CD14-positive monocyte (primary cell): ENCODE measurements around the gene NCKAP1. TPM values are rescaled to one million over a fixed set of nuclear protein-coding genes. Genes with fewer than 3 reads are reported as not detected.

Experiments
- DNase-seq, 3 donors: peaks; one replicate each; pipeline ENCODE4 v3.0.0-alpha.2; 2011 to 2022
- H2AFZ ChIP-seq: 2 replicates; pipeline ENCODE4 v1.6.0; 2012; ENCODE audit warnings: mild to moderate bottlenecking, low read depth, low read length, inconsistent platforms; ENCODE audit not compliant: insufficient read depth, poor library complexity, severe bottlenecking
- H3K27ac ChIP-seq, 2 donors: 1 replicate in 1 of 2; 2 replicates in 1 of 2; pipeline ENCODE4 v1.5.1; 2012 to 2013; ENCODE audit warnings: low read length in 2 of 2, control low read depth in 1 of 2, inconsistent platforms in 1 of 2, low read depth in 1 of 2, mild to moderate bottlenecking in 1 of 2
- H3K27me3 ChIP-seq, 2 donors: one replicate each; pipeline versions ENCODE4 v1.6.0 to v1.6.1; 2011 to 2013; ENCODE audit warnings: low read length in 2 of 2; ENCODE audit not compliant: control insufficient read depth in 2 of 2, insufficient read depth in 2 of 2
- H3K36me3 ChIP-seq, 2 donors: replicated peaks in 1 of 2; 1 replicate in 1 of 2; 2 replicates in 1 of 2; pipeline versions ENCODE4 v1.5.1 to v1.6.1; 2012 to 2013; ENCODE audit warnings: low read length in 2 of 2, control low read depth in 1 of 2, inconsistent platforms in 1 of 2, mild to moderate bottlenecking in 1 of 2; ENCODE audit not compliant: insufficient read depth in 2 of 2, control insufficient read depth in 1 of 2
- H3K4me1 ChIP-seq, 2 donors: 1 replicate in 1 of 2; 2 replicates in 1 of 2; pipeline versions ENCODE4 v1.5.1 to v1.6.1; 2012 to 2013; ENCODE audit warnings: low read length in 2 of 2, control low read depth in 1 of 2, inconsistent platforms in 1 of 2, mild to moderate bottlenecking in 1 of 2, moderate library complexity in 1 of 2; ENCODE audit not compliant: insufficient read depth in 2 of 2, control insufficient read depth in 1 of 2
- H3K4me2 ChIP-seq: replicated peaks from 2 replicates; pipeline ENCODE3; 2012; ENCODE audit warnings: low read length, moderate library complexity, mild to moderate bottlenecking; ENCODE audit not compliant: poor library complexity, severe bottlenecking; ENCODE audit errors: extremely low read depth
- H3K4me3 ChIP-seq, 3 experiments: fragments of 200-600 bp in 1 of 3; sonication (generic) in 1 of 3; replicated peaks in 1 of 3; 1 replicate in 2 of 3; 2 replicates in 1 of 3; pipeline ENCODE4 v1.5.1; 2011 to 2013; ENCODE audit warnings: low read length in 3 of 3, mild to moderate bottlenecking in 3 of 3, control low read depth in 2 of 3, low read depth in 2 of 3, inconsistent platforms in 1 of 3, moderate library complexity in 1 of 3
- H3K79me2 ChIP-seq: 2 replicates; pipeline ENCODE4 v1.6.0; 2012; ENCODE audit warnings: mild to moderate bottlenecking, control low read depth, inconsistent platforms, low read length, moderate library complexity; ENCODE audit not compliant: insufficient read depth
- H3K9ac ChIP-seq: 2 replicates; pipeline ENCODE4 v1.6.0; 2017; ENCODE audit warnings: low read length, mild to moderate bottlenecking; ENCODE audit not compliant: insufficient read depth, poor library complexity, severe bottlenecking
- H3K9me3 ChIP-seq, 2 donors: replicated peaks in 1 of 2; 1 replicate in 1 of 2; 2 replicates in 1 of 2; pipeline versions ENCODE4 v1.5.1 to v1.6.1; 2012 to 2013; ENCODE audit warnings: low read length in 2 of 2, control low read depth in 1 of 2; ENCODE audit not compliant: control insufficient read depth in 1 of 2, insufficient read depth in 1 of 2
- H4K20me1 ChIP-seq: 2 replicates; pipeline ENCODE4 v1.6.0; 2012; ENCODE audit warnings: mild to moderate bottlenecking, low read length, control low read depth, moderate library complexity; ENCODE audit not compliant: insufficient read depth
- H3K27ac Mint-ChIP-seq, 7 donors: one replicate each; pipeline ENCODE4 v1.8.0; 2020; ENCODE audit warnings: mild to moderate bottlenecking in 7 of 7, mixed read lengths in 7 of 7, moderate library complexity in 6 of 7, inconsistent platforms in 2 of 7
- H3K27me3 Mint-ChIP-seq, 3 donors: one replicate each; pipeline ENCODE4 v1.8.0; 2021 to 2022; ENCODE audit warnings: low read depth in 3 of 3, mild to moderate bottlenecking in 3 of 3, mixed read lengths in 3 of 3, moderate library complexity in 3 of 3, inconsistent platforms in 1 of 3
- H3K36me3 Mint-ChIP-seq, 2 donors: one replicate each; pipeline ENCODE4 v1.8.0; 2020; ENCODE audit warnings: mixed read lengths in 2 of 2, inconsistent platforms in 1 of 2, mild to moderate bottlenecking in 1 of 2
- H3K4me1 Mint-ChIP-seq: one replicate; pipeline ENCODE4 v1.8.0; 2020; ENCODE audit warnings: mild to moderate bottlenecking, mixed read lengths
- H3K4me3 Mint-ChIP-seq, 2 donors: one replicate each; pipeline ENCODE4 v1.8.0; 2020; ENCODE audit warnings: mild to moderate bottlenecking in 2 of 2, mixed read lengths in 2 of 2, moderate library complexity in 1 of 2
- H3K9me3 Mint-ChIP-seq, 7 donors: one replicate each; pipeline ENCODE4 v1.8.0; 2020 to 2022; ENCODE audit warnings: mixed read lengths in 7 of 7, mild to moderate bottlenecking in 6 of 7, moderate library complexity in 6 of 7, inconsistent platforms in 2 of 7
- CTCF ChIP-seq: fragments of 200-600 bp; IDR thresholded peaks from one replicate; pipeline ENCODE4 v1.8.0; 2022; ENCODE audit warnings: antibody characterized with exemption, mild to moderate bottlenecking
- WGBS: methylation state at CpG from one replicate; pipeline ENCODE4 v1.1.5; 2013; ENCODE audit warnings: missing lambda C conversion rate; ENCODE audit not compliant: insufficient coverage; 5-methylcytosine and 5-hydroxymethylcytosine counted together
- intact Hi-C, 2 donors: fragments of 100-400 bp; cut with micrococcal nuclease; formaldehyde crosslinking; loops; one replicate each; pipeline versions ENCODE4 v1.15.0 to v1.15.1; 2023
- polyA plus RNA-seq, 3 donors: library from polyadenylated mRNA; depleted of rRNA in 1 of 3; unstranded in 2 of 3; stranded (reverse) in 1 of 3; fragments of 300-500 nt in 2 of 3; fragments of >200 nt in 1 of 3; fragmentation: Illumina TruSeq in 2 of 3; gene quantifications; 1 replicate in 2 of 3; 2 replicates in 1 of 3; pipeline ENCODE4 v1.2.3, GENCODE V29; 2012 to 2021

NCKAP1 gene
- polyA plus RNA-seq, 3 donors: 0.01 TPM; not detected in 2

GRCh38 chr2:182977463-182977862 is 60.8 kb downstream of the NCKAP1 start:
- no peak overlapping the region for H3K27ac Mint-ChIP-seq
- H3K4me3 Mint-ChIP-seq: no peak overlapping the region
- Histone ChIP-seq H2AFZ (no peak overlapping the region), H4K20me1 (no peaks in the 10 kb centered on the region), H3K27ac (no peak overlapping the region), H3K9me3 (no peaks in the 10 kb centered on the region), H3K79me2 (no peaks in the 10 kb centered on the region), H3K4me2 (no peak overlapping the region), H3K27me3 (no peaks in the 10 kb centered on the region), H3K4me1 (no peaks in the 10 kb centered on the region), H3K9ac (no peak overlapping the region), H3K36me3 (no peaks in the 10 kb centered on the region), H3K4me3 (no peak overlapping the region)
- no peaks in the 10 kb centered on the region for H3K9me3 Mint-ChIP-seq
- intact Hi-C loops: loop anchor here (5.0 kb wide), 2 partner anchors 790 to 795 kb away; no protein-coding TSS in a partner anchor
- H3K36me3 Mint-ChIP-seq: no peaks in the 10 kb centered on the region
- peaks cover 2 to 11% (median 4%) of the 10 kb centered on the region in 3 donors for H3K27me3 Mint-ChIP-seq
- DNase-seq: no peak
- no CpG with 5 or more reads among the region's 1 CpG for WGBS
- H3K4me1 Mint-ChIP-seq: no peaks in the 10 kb centered on the region
- no peak for TF ChIP-seq CTCF

- Histone ChIP-seq H3K9me3 (no peaks in the 10 kb centered on the region), H3K4me1 (no peaks in the 10 kb centered on the region), H4K20me1 (no peaks in the 10 kb centered on the region), H3K27me3 (no peaks in the 10 kb centered on the region), H3K79me2 (no peaks in the 10 kb centered on the region), H3K4me3 (no peak overlapping the region), H3K36me3 (no peaks in the 10 kb centered on the region), H2AFZ (no peak overlapping the region), H3K27ac (no peak overlapping the region), H3K9ac (no peak overlapping the region), H3K4me2 (no peak overlapping the region)
- Mint-ChIP-seq H3K27ac (no peak overlapping the region), H3K27me3 (peaks cover 0 to 10% (median 4%) of the 10 kb centered on the region in 3 donors), H3K4me1 (no peaks in the 10 kb centered on the region), H3K4me3 (no peak overlapping the region), H3K36me3 (no peaks in the 10 kb centered on the region), H3K9me3 (peaks cover 0 to 5% (median 0%) of the 10 kb centered on the region in 7 donors)
- no CpG with 5 or more reads among the region's 1 CpG for WGBS
- intact Hi-C loops: no loop called here
- no peak for TF ChIP-seq CTCF
- no peak for DNase-seq
Observed at GRCh38 chr2:182973441-182974352, 64.6 kb downstream of the NCKAP1 start.
